Daoy (cell line): ENCODE measurements around the gene CCNF. TPM values are rescaled to one million over a fixed set of nuclear protein-coding genes. Genes with fewer than 3 reads are reported as not detected.
"Not testable (repeated sequence)": the region's sequence is repeated elsewhere in the genome, so short reads cannot be mapped to it uniquely, and the experiment has no call there.

ENCODE experiments used
- DNase-seq: peaks from one replicate; pipeline ENCODE4 v3.0.0-alpha.2; 2015; ENCODE audit warnings: low read depth
- total RNA-seq: library from RNA; depleted of rRNA; stranded (reverse); fragments of >200 nt; shearing (Covaris generic); gene quantifications from 2 replicates; pipeline ENCODE4 v1.2.3, GENCODE V29; 2014

The CCNF gene
- total RNA-seq, 1 experiment from 2014 or later: 36.3 TPM

DNA sequence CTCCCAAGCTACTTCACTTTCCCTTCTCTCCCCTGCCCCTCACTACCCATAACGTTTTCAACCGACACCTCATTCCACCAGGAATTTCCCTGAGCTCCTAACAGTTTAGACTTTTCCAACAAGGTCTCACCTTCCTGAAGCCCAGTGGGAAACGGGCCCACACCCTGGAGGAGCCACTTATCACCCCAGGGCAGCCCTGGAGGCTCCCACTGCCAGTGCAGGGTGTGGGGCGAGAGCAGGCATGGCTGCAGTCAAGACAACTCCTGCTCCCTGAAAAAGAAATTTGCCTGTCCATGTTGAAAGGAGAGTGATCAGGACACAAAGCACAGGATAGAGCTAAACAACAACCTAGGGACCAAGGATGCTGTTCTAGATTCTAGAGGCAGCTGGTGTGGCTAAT lies 1.7 kb upstream of the CCNF start:
- DNase-seq: no peak

DNA sequence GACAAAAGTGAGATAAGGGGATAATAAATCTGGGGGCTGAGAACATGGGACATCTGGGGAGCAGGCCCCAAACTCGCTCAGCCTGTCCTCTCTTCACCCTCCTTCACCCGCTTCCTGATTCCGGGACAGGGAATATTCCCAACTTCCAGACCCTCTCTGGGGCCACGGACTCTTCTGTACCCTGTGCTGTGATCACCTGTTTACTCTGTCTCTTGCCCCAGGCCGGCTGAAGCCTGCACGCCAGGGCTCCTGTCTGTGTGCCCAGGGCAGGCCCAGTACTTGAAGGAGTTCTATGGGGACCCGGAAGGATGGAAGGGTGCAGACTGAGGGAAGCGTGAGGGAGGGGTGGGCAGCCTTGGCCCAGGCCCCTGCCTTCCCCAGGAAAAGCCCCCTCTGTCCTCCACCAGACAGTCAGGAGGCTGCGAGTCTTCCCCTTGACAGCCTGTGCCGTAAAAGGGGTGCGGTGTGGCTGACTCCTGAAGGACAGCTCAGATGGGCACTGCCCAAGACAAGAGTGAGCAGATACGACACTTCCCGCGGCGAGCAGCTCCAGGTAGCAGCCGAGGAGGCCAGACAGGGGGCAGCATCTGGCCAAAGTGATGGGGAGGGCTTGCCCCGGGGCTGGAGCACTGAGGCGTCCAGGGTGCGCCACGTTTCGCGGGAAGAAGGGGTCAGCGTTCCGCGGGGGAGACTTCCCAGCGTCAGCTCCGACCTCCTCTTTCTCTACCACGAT lies 1.0 kb upstream of the CCNF start:
- DNase-seq: peak; percentile 26

GRCh38 chr16:2428784-2429033 lies 538 bp upstream of the CCNF start:
- DNase-seq: no peak

DNA sequence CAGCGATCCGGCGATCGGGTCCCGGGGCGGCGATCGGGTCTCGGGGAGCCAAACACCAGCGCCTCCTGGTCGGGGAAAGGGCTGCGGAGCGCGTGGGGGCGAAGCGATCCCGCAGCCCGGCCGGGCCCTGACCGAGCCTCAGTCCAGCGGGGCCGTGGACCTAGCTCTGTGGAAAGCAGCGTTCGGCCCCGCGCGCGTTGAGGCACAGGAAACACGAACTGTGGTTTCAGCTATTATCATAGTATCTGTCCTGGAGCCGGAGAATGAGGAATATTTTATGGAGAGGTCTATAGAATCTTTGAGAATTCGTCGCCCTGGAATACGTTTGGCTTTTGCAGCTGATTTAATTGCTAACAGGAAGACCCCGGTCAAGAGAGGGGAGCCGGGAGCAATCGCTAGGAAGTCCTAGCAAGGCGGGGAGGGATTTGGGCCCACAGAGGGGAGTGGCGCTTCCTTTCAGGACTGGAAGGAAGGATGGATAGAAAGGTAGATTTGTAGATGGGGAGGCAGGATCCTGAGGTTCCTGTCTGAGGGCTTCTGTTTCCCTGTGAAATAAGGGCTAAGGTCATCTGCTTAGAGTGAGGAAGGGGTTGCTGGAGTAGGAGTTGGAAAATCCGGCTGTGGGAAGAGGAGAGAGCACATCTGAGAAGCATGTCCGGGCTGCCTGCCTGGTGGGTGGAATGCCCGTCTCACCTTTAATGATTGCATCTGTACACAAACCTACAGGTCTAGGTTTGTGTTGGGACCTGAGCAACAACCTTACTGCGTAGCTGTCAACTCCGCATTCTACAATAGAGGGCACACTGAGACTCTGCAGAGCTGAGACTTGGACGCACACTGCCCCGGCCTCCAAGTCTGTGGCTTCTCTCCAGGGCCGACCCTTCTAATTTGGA lies 770 bp downstream of the CCNF start:
- no peak for DNase-seq

DNA sequence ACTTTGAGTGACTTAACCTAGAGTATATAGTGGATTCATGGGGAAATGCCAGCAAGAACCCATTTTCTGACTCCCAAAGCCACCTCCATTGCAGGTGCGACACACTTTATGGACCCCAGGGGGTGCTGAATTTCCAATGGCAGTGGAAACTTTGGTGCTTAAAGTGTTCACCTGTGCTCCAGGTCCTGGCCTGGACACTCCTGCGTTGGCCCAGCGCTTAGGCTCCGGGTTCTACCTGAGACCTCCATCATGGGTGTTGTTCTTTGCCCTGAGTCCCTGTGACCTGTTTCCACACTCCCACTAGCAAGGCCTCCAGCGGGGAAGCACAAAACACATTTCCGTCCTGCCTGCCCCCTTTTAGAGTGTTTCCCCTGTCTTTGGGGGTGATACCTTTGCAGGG lies 3.0 kb downstream of the CCNF start:
- DNase-seq: no peak

GRCh38 chr16:2432801-2433505 lies 3.7 kb downstream of the CCNF start:
- no peak for DNase-seq

- DNase-seq: not testable (repeated sequence)
Measured at GRCh38 chr16:2435236-2435635, 6.0 kb downstream of the CCNF start.

- DNase-seq: no peak
Measured at GRCh38 chr16:2436110-2436509, 6.9 kb downstream of the CCNF start.

- DNase-seq: no peak
Measured at GRCh38 chr16:2437032-2437790, 8.0 kb downstream of the CCNF start.

DNA sequence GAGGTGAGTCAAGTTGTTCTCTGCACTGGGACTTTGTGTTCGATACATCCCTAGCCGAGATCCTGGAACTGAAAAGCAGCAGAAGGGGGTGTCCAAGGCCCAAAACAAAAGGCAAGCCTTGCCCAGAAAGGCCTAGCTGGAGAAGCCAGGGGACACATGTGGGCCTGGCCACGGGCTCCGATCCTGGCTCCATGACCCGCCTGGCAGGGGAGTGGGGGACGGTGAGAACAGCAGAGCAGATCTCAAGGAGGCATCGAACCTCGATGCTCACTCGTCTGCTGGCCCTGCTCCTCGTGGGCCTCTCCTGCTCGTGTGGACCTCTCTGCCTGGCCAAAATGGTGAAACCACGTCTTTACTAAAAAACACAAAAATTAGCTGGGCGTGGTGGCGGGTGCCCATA lies 8.9 kb downstream of the CCNF start:
- no peak for DNase-seq

GRCh38 chr16:2439598-2439997 lies 10.4 kb downstream of the CCNF start:
- DNase-seq: no peak

DNA sequence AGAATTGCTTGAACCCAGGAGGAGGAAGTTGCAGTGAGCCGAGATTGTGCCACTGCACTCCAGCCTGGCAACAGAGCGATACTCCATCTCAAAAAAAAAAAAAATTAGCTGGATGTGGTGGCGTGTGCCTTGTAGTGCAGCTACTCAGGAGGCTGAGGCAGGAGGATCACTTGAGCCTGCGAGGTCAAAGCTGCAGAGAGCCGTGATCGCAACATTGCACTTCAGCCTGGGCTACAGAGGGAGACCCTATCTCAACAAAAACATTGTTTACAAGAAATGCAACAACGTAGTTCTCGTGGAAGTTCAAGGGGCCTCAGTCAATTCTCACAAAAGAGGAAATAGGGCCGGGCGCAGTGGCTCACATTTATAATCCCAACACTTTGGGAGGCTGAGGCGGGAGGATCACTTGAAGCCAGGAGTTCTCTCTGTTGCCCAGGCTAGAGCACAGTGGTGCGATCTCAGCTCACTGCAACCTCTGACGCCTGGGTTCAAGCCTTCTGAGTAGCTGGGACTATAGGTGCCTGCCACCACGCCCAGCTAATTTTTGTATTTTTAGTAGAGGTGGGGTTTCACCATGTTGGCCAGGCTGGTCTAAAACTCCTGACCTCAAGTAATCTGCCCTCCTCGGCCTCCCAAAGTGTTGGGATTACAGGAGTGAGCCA lies 12.0 kb downstream of the CCNF start:
- DNase-seq: not testable (repeated sequence)

- no peak for DNase-seq
Measured at GRCh38 chr16:2443555-2443954, 14.3 kb downstream of the CCNF start.

- no peak for DNase-seq
Measured at GRCh38 chr16:2447920-2448583, 18.8 kb downstream of the CCNF start.

GRCh38 chr16:2449118-2449517 lies 19.9 kb downstream of the CCNF start:
- DNase-seq: no peak

- no peak for DNase-seq
Measured at GRCh38 chr16:2450535-2450934, 21.3 kb downstream of the CCNF start.

GRCh38 chr16:2450975-2451381 lies 21.7 kb downstream of the CCNF start:
- DNase-seq: no peak

DNA sequence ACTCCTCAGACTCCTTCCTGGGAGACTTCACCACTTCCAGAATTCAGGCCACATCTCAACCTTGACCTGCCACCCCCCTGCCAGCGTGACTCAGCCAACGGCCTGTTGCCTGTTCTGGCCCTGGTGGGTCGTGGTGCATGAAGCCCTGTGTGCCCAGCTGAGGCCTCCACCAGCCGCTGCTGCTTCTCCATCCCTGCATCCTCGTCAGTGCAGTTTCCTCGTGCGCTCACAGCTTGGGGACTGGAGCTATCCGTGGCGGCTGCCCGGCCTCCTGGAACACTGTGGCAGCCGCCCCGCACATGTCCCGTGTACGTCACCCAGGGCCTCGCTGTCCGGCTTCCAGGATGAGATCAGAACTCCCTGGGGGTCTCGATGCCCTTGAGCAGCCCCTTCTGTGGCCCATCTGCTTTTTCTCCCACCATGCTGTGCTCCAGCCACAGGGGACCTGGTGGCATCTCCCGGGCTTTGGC lies 22.6 kb downstream of the CCNF start:
- no peak for DNase-seq

DNA sequence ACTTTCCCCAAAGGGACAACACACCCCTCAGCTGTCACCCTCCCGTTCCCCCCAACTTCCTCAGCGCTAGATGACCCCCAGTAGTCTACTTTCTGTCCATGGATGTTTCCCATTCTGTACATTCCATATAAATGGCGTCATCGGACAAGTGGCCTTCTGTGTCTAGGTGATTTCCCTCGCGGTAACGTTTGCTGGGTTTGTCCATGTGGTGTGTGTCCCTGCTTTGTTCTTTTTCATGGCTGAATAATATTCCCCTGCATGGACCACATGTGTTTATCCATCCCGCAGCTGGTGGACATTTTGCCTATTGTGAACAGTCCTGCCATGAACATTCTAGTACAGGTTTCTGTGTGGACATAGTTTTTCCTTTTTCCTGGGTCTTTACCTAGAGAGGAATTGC lies 23.4 kb downstream of the CCNF start:
- no peak for DNase-seq

- no peak for DNase-seq
Measured at GRCh38 chr16:2455081-2455845, 26.0 kb downstream of the CCNF start.
